OCI-LY3 (cell line): ENCODE measurements around the gene GRIP2.

Experiments used
- H2AFZ ChIP-seq: fragments of 200-600, 300-600 bp; shearing (Covaris generic); 2 replicates; pipeline ENCODE4 v1.6.0; 2014; ENCODE audit warnings: antibody characterized with exemption, low read depth, low read length
- H3K27ac ChIP-seq: fragments of 200-600, 300-600 bp; sonication (generic); 2 replicates; pipeline ENCODE4 v1.5.1; 2014; ENCODE audit warnings: mild to moderate bottlenecking, low read length, moderate library complexity, mixed read lengths
- H3K27me3 ChIP-seq: fragments of 200-600, 300-600 bp; sonication (generic); 2 replicates; pipeline ENCODE4 v1.6.1; 2014; ENCODE audit warnings: low read depth, low read length, mixed read lengths
- H3K36me3 ChIP-seq: fragments of 200-600, 300-600 bp; sonication (generic); replicated peaks from 2 replicates; pipeline ENCODE3; 2014; ENCODE audit warnings: low read depth, low read length, mixed read lengths
- H3K4me1 ChIP-seq: fragments of 300-600, 200-600 bp; sonication (generic); 2 replicates; pipeline ENCODE4 v1.6.1; 2014; ENCODE audit warnings: low read length, mixed read lengths
- H3K4me2 ChIP-seq: fragments of 200-600, 300-600 bp; sonication (generic); 2 replicates; pipeline ENCODE4 v1.6.1; 2014; ENCODE audit warnings: low read length, mixed read lengths
- H3K4me3 ChIP-seq: fragments of 300-600, 200-600 bp; sonication (generic); 2 replicates; pipeline ENCODE4 v1.5.1; 2014; ENCODE audit warnings: antibody characterized with exemption, mild to moderate bottlenecking, low read length, moderate library complexity
- H3K79me2 ChIP-seq: fragments of 300-600, 200-600 bp; shearing (Covaris generic); 2 replicates; pipeline ENCODE4 v1.6.1; 2014; ENCODE audit warnings: mild to moderate bottlenecking, low read length, mixed read lengths
- H3K9ac ChIP-seq: fragments of 300-600, 200-600 bp; shearing (Covaris generic); 2 replicates; pipeline ENCODE4 v1.6.0; 2014; ENCODE audit warnings: mild to moderate bottlenecking, low read length, moderate library complexity
- H3K9me3 ChIP-seq: fragments of 200-600, 300-600 bp; shearing (Covaris generic); 2 replicates; pipeline ENCODE4 v1.6.1; 2014; ENCODE audit warnings: low read length, mixed read lengths; ENCODE audit not compliant: insufficient read depth
- H4K20me1 ChIP-seq: fragments of 200-600, 300-600 bp; sonication (generic); 2 replicates; pipeline ENCODE4 v1.6.1; 2016; ENCODE audit warnings: low read length, mixed read lengths; ENCODE audit not compliant: insufficient read depth
- EZH2phosphoT487 ChIP-seq: fragments of 200-600 bp; shearing (Covaris generic); IDR thresholded peaks from 2 replicates; pipeline ENCODE4 v1.6.1; 2018; ENCODE audit warnings: antibody characterized with exemption, mixed run types, low read depth
- TF ChIP-seq, protein P1 (sequence below): fragments of 200-600, 300-600 bp; sonication (generic); IDR thresholded peaks from 2 replicates; pipeline ENCODE4 v1.5.1; 2014; ENCODE audit warnings: antibody characterized with exemption, low read length, low read depth

GRIP2 gene

DNA sequence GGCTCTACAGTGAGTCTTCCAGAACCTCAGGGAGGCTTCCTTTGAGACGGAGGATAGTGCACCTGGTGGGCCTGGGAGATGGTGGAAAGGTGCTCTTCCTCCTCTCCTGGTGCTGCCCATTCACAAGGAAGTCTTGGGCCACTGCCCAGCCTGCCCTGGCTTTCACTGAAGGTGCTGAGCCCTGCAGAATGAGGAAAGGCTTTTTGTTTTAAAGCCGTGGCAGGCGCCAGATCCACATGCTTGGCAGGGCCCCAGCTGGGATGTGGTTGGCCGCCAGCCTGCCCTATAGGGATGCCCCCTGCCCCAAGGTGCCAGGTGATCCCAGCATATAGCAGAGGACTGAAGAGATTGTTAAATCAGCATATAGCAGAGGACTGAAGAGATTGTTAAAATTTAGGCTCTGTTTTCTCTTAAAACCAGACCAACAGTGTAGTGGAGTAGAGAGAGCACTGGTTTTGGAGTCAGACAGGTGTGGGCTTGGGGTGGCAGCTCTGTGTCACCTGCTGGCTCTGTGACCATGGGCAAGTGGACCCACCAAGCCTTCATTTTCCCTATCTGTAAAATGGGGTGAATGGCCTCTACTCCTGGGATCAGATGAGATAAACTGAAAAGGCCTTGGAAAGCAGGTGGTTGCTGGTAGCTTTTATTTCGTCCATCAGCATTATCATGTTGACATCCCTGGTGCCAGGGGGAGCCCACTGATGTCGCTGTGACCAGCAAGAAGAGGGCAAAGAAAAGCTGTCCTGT, 84.4 kb downstream of the GRIP2 start:
- TF ChIP-seq, protein P1, sequence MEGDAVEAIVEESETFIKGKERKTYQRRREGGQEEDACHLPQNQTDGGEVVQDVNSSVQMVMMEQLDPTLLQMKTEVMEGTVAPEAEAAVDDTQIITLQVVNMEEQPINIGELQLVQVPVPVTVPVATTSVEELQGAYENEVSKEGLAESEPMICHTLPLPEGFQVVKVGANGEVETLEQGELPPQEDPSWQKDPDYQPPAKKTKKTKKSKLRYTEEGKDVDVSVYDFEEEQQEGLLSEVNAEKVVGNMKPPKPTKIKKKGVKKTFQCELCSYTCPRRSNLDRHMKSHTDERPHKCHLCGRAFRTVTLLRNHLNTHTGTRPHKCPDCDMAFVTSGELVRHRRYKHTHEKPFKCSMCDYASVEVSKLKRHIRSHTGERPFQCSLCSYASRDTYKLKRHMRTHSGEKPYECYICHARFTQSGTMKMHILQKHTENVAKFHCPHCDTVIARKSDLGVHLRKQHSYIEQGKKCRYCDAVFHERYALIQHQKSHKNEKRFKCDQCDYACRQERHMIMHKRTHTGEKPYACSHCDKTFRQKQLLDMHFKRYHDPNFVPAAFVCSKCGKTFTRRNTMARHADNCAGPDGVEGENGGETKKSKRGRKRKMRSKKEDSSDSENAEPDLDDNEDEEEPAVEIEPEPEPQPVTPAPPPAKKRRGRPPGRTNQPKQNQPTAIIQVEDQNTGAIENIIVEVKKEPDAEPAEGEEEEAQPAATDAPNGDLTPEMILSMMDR, result no peak
- TF ChIP-seq EZH2phosphoT487, result no peak
- Histone ChIP-seq H3K9ac (no peak overlapping the region), H4K20me1 (no peaks in the 10 kb centered on the region), H3K27ac (no peak overlapping the region), H3K4me3 (no peak overlapping the region), H3K79me2 (peaks cover 24% of the 10 kb centered on the region), H3K4me1 (peaks cover 80% of the 10 kb centered on the region), H3K27me3 (no peaks in the 10 kb centered on the region), H3K36me3 (peaks cover 90% of the 10 kb centered on the region), H3K9me3 (peaks cover 8% of the 10 kb centered on the region; the same call in 1 of the 2 replicates), H3K4me2 (no peak overlapping the region), H2AFZ (no peak overlapping the region)

DNA sequence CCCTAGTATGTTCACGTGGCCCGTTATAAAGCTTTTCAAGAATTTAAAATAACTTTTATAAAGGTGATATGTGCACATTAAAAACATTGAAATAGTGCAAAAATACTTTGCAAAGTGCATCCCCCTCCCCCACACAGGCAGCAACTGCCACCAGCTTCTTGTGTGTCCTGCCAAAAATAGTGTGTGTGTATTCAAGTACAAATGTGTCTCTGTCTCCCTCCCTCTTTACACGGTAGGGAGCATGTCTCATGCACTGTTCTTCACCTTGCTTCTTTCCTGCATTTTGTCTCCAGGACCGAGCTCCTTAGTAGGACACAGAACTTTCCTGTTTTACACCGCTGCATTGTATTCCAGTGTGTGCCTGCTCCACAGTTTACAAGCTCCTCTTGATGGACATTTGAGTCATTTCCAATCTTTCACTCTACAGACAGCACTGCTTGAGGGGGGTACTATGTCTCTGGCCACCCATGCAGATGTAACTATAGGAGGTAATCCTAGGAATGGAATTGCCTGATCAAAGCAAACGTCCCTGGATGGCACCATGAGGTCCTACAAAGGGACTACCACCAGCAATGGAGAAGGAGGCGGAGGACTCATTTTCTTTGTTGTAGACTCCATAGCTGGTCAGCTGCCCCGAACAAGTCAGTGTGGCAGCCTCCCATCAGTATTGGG, 85.4 kb downstream of the GRIP2 start:
- peaks cover 86% of the 10 kb centered on the region for H3K36me3 ChIP-seq

DNA sequence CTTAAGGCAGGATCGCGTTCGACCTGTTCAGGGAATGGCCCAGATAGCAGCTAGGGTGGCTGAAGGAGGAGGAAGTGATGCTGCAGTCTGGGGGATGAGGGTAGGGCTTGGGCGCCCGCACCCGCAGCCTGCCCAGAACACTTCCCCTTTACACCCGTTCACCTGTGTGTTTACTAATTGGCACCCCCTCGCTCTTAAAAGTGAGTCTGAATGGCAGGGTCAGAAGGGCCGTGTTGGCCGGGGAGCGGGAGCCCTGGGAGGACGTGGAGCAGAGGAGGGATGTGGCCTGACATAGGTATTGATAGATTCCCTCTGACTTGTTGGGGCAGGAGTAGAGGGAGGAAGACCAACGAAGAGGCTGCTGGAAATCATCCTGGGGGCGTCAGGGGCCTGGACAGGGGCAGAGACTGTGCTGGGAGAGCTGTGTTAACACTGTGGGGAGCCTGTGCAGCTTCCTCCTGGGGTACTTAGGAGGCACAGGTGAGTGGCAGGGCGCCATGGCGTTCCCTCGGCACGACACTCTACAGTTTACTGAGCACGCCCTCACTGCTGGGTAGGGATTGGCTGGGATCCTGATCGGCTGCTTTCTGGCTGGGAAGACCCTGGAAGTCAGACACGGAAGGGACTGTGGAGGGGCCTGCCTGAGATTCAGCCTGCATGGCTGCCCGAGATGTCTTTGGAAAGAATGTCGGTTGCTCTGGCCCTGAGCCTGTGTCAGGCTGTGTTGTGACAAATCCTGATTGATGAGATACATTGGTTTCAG, 86.1 kb downstream of the GRIP2 start:
- Histone ChIP-seq H3K4me2 (peak overlapping the region; percentile 83), H3K27me3 (no peaks in the 10 kb centered on the region), H3K36me3 (peaks cover 83% of the 10 kb centered on the region), H3K79me2 (peaks cover 24% of the 10 kb centered on the region), H2AFZ (no peak overlapping the region), H3K9me3 (peaks cover 8% of the 10 kb centered on the region; the same call in 1 of the 2 replicates), H3K4me1 (peaks cover 76% of the 10 kb centered on the region), H3K27ac (peak overlapping the region; percentile 94), H3K4me3 (peak overlapping the region; percentile 58), H4K20me1 (no peaks in the 10 kb centered on the region), H3K9ac (peak overlapping the region; percentile 78)
- TF ChIP-seq, protein P1, result no peak
- no peak for TF ChIP-seq EZH2phosphoT487

More for the DNA sequence above, 85.4 kb downstream of the GRIP2 start:
- TF ChIP-seq, protein P1, result no peak
- TF ChIP-seq EZH2phosphoT487, result no peak
- Histone ChIP-seq H2AFZ (no peak overlapping the region), H3K27me3 (no peaks in the 10 kb centered on the region), H4K20me1 (no peaks in the 10 kb centered on the region), H3K79me2 (peaks cover 24% of the 10 kb centered on the region), H3K4me3 (no peak overlapping the region), H3K9ac (peak overlapping the region; percentile 78; the same call in 1 of the 2 replicates), H3K4me1 (peaks cover 78% of the 10 kb centered on the region), H3K27ac (peak overlapping the region; percentile 94; the same call in 1 of the 2 replicates), H3K4me2 (peak overlapping the region; percentile 83), H3K9me3 (peaks cover 8% of the 10 kb centered on the region; the same call in 1 of the 2 replicates)
